Thyroid gland (tissue), 4 donors: ENCODE data around the gene EFCAB7. TPM values are rescaled to one million over a fixed set of nuclear protein-coding genes. Genes with fewer than 3 reads are reported as not detected.

Experiments
- DNase-seq, 2 donors: peaks; one replicate each; pipeline ENCODE4 v3.0.0-alpha.2; 2019
- H3K27ac ChIP-seq, 3 donors: fragments of 200-600 bp; sonication (generic); 1 replicate in 2 of 3; 2 replicates in 1 of 3; pipeline ENCODE4 v1.5.1; 2016 to 2019; ENCODE audit warnings: mild to moderate bottlenecking in 1 of 3, moderate library complexity in 1 of 3
- H3K27me3 ChIP-seq: fragments of 200-600 bp; sonication (generic); one replicate; pipeline ENCODE4 v1.5.1; 2019
- H3K36me3 ChIP-seq, 2 donors: fragments of 200-600 bp; sonication (generic); one replicate each; pipeline ENCODE4 v1.5.1; 2016 to 2019
- H3K4me1 ChIP-seq, 2 donors: fragments of 200-600 bp; sonication (generic); one replicate each; pipeline ENCODE4 v1.5.1; 2017 to 2019
- H3K4me3 ChIP-seq, 3 donors: fragments of 200-600 bp; sonication (generic); replicated peaks in 1 of 3; 1 replicate in 2 of 3; 2 replicates in 1 of 3; pipeline ENCODE4 v1.5.1; 2016; ENCODE audit warnings: mild to moderate bottlenecking in 1 of 3
- H3K9me3 ChIP-seq: fragments of 200-600 bp; sonication (generic); one replicate; pipeline ENCODE4 v1.5.1; 2017
- CTCF ChIP-seq, 6 experiments: fragments of 200-600 bp in 3 of 6; fragments of 450-650 bp in 3 of 6; sonication (generic) in 3 of 6; IDR thresholded peaks; one replicate each; pipeline ENCODE4 v1.5.1; 2016 to 2019; ENCODE audit warnings: antibody characterized with exemption in 6 of 6, mild to moderate bottlenecking in 2 of 6, inconsistent platforms in 1 of 6, moderate library complexity in 1 of 6
- POLR2A ChIP-seq, 2 donors: fragments of 450-650 bp; IDR thresholded peaks; one replicate each; pipeline ENCODE4 v1.6.1; 2017; ENCODE audit warnings: antibody characterized with exemption in 2 of 2, mild to moderate bottlenecking in 2 of 2, moderate library complexity in 1 of 2
- whole genome bisulfite sequencing, 2 donors: methylation state at CpG; one replicate each; pipeline ENCODE4 v1.1.5; 2017; 5-methylcytosine and 5-hydroxymethylcytosine counted together
- intact Hi-C: fragments of 100-400 bp; cut with DNase I; formaldehyde crosslinking; loops from one replicate; pipeline ENCODE4 v1.15.1; 2023
- total RNA-seq, 4 donors: library from RNA; depleted of rRNA; stranded (reverse); fragments of >200 nt; gene quantifications; one replicate each; pipeline ENCODE4 v1.2.3, GENCODE V29; 2016

EFCAB7 gene
- total RNA-seq, 4 donors from 2014 or later: 8.3 to 11.7 (median 10.0) TPM

GRCh38 chr1:63532727-63533126 is 9.4 kb downstream of the EFCAB7 start:
- Histone ChIP-seq H3K9me3 (no peaks in the 10 kb centered on the region), H3K4me3 (no peak overlapping the region), H3K4me1 (no peaks in the 10 kb centered on the region), H3K36me3 (peaks cover 0 to 19% of the 10 kb centered on the region in 2 donors), H3K27me3 (no peaks in the 10 kb centered on the region), H3K27ac (no peak overlapping the region)
- 93% methylated on average over 1 of the region's 1 CpG for WGBS, 2 donors
- TF ChIP-seq CTCF (IDR thresholded peaks at IDR 0.05) (no peak), POLR2A (IDR thresholded peaks at IDR 0.05) (no peak)
- DNase-seq: no peak
- intact Hi-C loops: no loop called here

- no peaks in the 10 kb centered on the region for H3K9me3 ChIP-seq
- H3K27ac ChIP-seq: no peak overlapping the region
- DNase-seq: no peak
- 81 to 96% methylated on average over 1 of the region's 1 CpG for WGBS, 2 donors
- H3K4me1 ChIP-seq: no peaks in the 10 kb centered on the region
- no peak for TF ChIP-seq POLR2A (IDR thresholded peaks at IDR 0.05)
- TF ChIP-seq CTCF (IDR thresholded peaks at IDR 0.05): no peak
- H3K4me3 ChIP-seq: no peak overlapping the region
- H3K27me3 ChIP-seq: no peaks in the 10 kb centered on the region
- peaks cover 0 to 16% of the 10 kb centered on the region in 2 donors for H3K36me3 ChIP-seq
- intact Hi-C loops: no loop called here
Observed at GRCh38 chr1:63533931-63534330, 10.6 kb downstream of the EFCAB7 start.

GRCh38 chr1:63534406-63534805 is 11.1 kb downstream of the EFCAB7 start:
- peaks cover 0 to 16% of the 10 kb centered on the region in 2 donors for H3K36me3 ChIP-seq
- intact Hi-C loops: no loop called here

GRCh38 chr1:63537006-63537405 is 13.7 kb downstream of the EFCAB7 start:
- Histone ChIP-seq H3K27ac (no peak overlapping the region), H3K27me3 (no peaks in the 10 kb centered on the region), H3K4me1 (no peaks in the 10 kb centered on the region), H3K36me3 (peaks cover 0 to 16% of the 10 kb centered on the region in 2 donors), H3K9me3 (no peaks in the 10 kb centered on the region), H3K4me3 (no peak overlapping the region)
- no peak for DNase-seq
- WGBS, 2 donors: 89 to 98% methylated on average over 2 of the region's 2 CpGs
- no peak for TF ChIP-seq CTCF (IDR thresholded peaks at IDR 0.05)
- intact Hi-C loops: no loop called here

More at GRCh38 chr1:63534406-63534805, 11.1 kb downstream of the EFCAB7 start:
- no peak overlapping the region for H3K4me3 ChIP-seq
- no peaks in the 10 kb centered on the region for H3K9me3 ChIP-seq
- no peak overlapping the region for H3K27ac ChIP-seq
- no peak for DNase-seq
- TF ChIP-seq CTCF (IDR thresholded peaks at IDR 0.05) (no peak), POLR2A (IDR thresholded peaks at IDR 0.05) (no peak)
- no peaks in the 10 kb centered on the region for H3K27me3 ChIP-seq
- no peaks in the 10 kb centered on the region for H3K4me1 ChIP-seq

GRCh38 chr1:63537940-63538339 is 14.6 kb downstream of the EFCAB7 start:
- no peak for DNase-seq
- H3K4me3 ChIP-seq: no peak overlapping the region
- no peak overlapping the region for H3K27ac ChIP-seq
- no peaks in the 10 kb centered on the region for H3K27me3 ChIP-seq
- peaks cover 0 to 10% of the 10 kb centered on the region in 2 donors for H3K36me3 ChIP-seq
- intact Hi-C loops: no loop called here
- no peaks in the 10 kb centered on the region for H3K4me1 ChIP-seq
- no peaks in the 10 kb centered on the region for H3K9me3 ChIP-seq
- 75 to 85% methylated on average over 1 of the region's 1 CpG for WGBS, 2 donors
- TF ChIP-seq POLR2A (IDR thresholded peaks at IDR 0.05) (no peak), CTCF (IDR thresholded peaks at IDR 0.05) (peak in 3 of 6 experiments; percentile 25 to 49 (median 41))
